GM12864 (cell line): Measurements from ENCODE around the gene GP1BB.
"Not testable (repeated sequence)": the region's sequence is repeated elsewhere in the genome, so short reads cannot be mapped to it uniquely, and the experiment has no call there.

Source experiments
- DNase-seq: peaks from one replicate; pipeline ENCODE4 v3.0.0-alpha.2; 2011; ENCODE audit warnings: low read depth
- H3K4me3 ChIP-seq: 2 replicates; pipeline ENCODE4 v1.5.1; 2011; ENCODE audit warnings: mild to moderate bottlenecking, low read depth, low read length, control low read depth
- CTCF ChIP-seq: IDR thresholded peaks from 2 replicates; pipeline ENCODE4 v1.5.1; 2011; ENCODE audit warnings: low read depth, mild to moderate bottlenecking, moderate library complexity, low read length, control low read depth, inconsistent platforms; ENCODE audit errors: missing control alignments

The GP1BB gene

DNA sequence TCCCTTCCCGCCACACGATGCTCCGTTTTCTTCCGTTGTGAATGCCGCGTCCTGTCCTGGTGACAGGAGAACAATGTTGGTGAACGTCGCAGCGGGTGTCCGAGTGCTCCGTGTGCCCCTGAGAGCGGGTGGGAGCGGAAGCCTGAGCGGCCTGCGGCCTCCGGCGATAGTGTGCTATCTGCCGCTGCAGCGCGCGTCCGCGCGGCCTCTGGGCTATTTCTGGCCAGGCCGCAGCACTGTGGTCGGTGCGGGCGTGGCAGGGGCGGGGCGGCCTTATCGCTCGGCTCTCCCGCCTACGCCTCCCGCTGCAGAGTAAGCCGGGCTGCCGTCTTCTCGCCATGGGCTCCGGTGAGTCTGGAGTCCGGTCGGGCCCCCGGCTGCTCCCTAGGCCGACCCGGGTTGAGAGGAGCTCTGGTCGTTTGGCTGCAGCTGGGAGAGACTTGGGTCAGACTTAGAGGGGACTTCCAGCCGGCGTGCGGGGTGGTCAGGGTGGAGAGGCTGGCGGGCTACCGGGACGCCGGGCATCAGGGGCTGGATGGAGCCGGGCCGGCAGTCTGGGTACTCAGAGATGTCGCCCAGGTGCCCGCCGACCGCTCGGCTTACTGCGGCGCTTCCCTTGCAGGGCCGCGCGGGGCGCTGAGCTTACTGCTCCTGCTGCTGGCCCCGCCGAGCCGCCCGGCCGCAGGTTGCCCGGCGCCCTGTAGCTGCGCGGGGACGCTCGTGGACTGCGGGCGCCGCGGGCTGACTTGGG is at the start of gene GP1BB:
TSS of gene GP1BB (plus strand) at position 308 of the 751 bp plus-strand sequence. CDS start at position 339, 31 bp downstream.
- DNase-seq = no peak
- TF ChIP-seq CTCF = no peak
- H3K4me3 ChIP-seq = no peak within 1 kb of the TSS

- no peak overlapping the region for H3K4me3 ChIP-seq
- no peak for DNase-seq
- no peak for TF ChIP-seq CTCF
Observed at GRCh38 chr22:19673660-19674059, 49.7 kb upstream of the GP1BB start.

GRCh38 chr22:19674129-19674928 is 49.0 kb upstream of the GP1BB start:
- no peak for TF ChIP-seq CTCF
- DNase-seq = no peak
- H3K4me3 ChIP-seq = no peak overlapping the region

DNA sequence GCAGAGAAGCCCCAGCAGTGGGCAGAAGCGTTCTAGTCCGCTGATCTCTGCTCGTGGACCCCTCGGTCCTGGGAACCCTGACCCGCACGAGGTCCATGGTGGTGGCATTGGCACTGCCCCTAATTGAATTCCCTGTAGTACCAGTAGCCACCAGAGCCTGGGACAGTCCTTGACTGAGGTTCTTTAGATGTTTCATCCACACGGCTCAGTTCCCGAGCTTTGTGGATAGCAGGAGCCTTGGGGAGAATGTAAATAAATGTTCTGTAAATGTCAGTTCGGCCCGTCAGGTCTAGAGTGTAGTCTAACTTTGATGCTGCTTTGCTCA is 48.4 kb upstream of the GP1BB start:
- no peak for TF ChIP-seq CTCF
- no peak for DNase-seq
- no peak overlapping the region for H3K4me3 ChIP-seq

DNA sequence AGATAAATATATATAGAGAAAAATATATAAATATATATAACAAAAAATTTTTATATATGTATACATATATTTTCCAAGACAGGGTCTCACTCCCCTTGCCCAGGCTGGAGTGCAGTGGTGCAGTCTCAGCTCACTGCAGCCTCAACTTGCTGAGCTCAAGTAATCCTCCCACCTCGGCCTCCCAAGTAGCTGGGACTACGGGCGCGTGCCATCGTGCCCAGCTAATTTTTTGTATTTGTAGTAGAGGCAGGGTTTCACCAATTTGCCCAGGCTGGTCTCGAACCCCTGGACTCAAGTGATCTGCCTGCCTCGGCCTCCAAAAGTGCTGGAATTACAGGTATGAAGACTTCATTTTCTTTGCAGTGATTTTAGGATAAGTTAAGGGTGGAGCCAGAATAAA is 47.9 kb upstream of the GP1BB start:
- no peak for DNase-seq
- TF ChIP-seq CTCF = no peak
- H3K4me3 ChIP-seq = no peak overlapping the region

DNA sequence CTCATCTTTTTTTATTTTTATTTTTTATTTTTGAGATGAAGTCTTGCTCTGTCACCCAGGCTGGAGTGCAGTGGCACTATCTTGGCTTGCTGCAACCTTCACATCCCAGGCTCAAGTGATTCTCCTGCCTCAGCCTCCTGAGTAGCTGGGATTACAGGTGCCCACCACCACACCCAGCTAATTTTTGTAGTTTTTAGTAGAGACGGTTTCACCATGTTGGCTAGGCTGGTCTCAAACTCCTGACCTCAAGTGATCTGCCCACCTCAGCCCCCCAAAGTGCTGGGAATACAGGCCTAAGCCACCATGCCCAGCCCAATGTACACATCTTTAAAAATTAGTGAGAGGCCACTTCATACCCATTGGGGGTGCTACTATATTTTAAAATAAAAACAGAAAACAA is 46.9 kb upstream of the GP1BB start:
- DNase-seq, H3K4me3 ChIP-seq: not testable (repeated sequence)

- H3K4me3 ChIP-seq = no peak overlapping the region
- no peak for TF ChIP-seq CTCF
- DNase-seq = no peak
Observed at GRCh38 chr22:19678949-19679521, 44.3 kb upstream of the GP1BB start.
